ENCODE results near the gene SCN10A. TPM values are rescaled to one million over a fixed set of nuclear protein-coding genes. Genes with fewer than 3 reads are reported as not detected.

The SCN10A gene
- total RNA-seq, 1 donor from 2014 or later: not detected

DNA sequence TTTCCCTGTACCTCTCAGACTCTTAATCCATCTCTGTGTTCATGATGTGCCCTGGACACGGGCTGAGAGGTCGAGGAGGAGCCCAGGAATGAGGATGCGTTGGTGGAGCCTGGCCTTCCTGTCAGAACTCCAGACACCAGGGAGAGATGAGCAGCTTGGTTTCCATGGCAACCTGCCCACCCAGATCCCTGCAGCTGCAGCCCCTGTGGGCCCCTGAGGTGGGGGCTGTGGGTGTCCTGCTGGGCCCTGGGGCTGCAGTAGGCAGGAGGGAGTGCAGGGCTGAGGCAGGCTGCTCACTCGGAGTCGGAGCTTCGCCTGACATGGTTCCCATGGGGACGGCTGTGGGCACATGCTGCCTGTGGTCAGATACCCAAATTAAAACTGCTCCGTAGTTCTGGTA lies 7.7 kb upstream of the SCN10A start:
- peaks cover 29% of the 10 kb centered on the region for H3K27me3 Mint-ChIP-seq (ENCODE audit: unreplicated experiment)
- no peaks in the 10 kb centered on the region for H3K9me3 Mint-ChIP-seq (ENCODE audit: unreplicated experiment)
- no peak for DNase-seq (ENCODE audit: extremely low spot score, unreplicated experiment)
- no peak overlapping the region for H3K27ac Mint-ChIP-seq (ENCODE audit: unreplicated experiment)
- no peaks in the 10 kb centered on the region for H3K36me3 Mint-ChIP-seq (ENCODE audit: unreplicated experiment)
- TF ChIP-seq, protein P1, sequence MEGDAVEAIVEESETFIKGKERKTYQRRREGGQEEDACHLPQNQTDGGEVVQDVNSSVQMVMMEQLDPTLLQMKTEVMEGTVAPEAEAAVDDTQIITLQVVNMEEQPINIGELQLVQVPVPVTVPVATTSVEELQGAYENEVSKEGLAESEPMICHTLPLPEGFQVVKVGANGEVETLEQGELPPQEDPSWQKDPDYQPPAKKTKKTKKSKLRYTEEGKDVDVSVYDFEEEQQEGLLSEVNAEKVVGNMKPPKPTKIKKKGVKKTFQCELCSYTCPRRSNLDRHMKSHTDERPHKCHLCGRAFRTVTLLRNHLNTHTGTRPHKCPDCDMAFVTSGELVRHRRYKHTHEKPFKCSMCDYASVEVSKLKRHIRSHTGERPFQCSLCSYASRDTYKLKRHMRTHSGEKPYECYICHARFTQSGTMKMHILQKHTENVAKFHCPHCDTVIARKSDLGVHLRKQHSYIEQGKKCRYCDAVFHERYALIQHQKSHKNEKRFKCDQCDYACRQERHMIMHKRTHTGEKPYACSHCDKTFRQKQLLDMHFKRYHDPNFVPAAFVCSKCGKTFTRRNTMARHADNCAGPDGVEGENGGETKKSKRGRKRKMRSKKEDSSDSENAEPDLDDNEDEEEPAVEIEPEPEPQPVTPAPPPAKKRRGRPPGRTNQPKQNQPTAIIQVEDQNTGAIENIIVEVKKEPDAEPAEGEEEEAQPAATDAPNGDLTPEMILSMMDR (IDR thresholded peaks at IDR 0.05): no peak
- no peak overlapping the region for H3K4me3 Mint-ChIP-seq (ENCODE audit: unreplicated experiment)
- H3K4me1 Mint-ChIP-seq (ENCODE audit: unreplicated experiment): peaks cover 2% of the 10 kb centered on the region

DNA sequence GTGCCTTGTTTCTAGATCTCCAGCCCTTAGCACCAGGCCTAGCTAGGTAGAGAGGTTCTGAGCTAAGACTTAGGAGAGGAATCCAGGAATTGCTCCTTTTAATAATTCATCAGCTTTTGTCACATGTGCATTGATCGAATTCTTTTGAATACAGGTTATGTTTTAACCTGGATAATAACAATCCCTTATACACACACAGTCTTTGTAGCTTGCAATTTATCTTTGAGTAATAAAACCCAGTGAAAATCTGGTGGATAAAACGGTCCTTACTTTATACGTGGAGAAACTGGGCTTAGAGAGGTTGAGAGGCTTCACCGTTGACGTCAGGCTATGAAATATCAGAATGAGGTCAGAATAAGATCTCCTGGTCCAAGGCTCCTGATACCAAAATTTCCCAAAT lies 7.2 kb upstream of the SCN10A start:
- no peak for DNase-seq (ENCODE audit: extremely low spot score, unreplicated experiment)
- Mint-ChIP-seq H3K9me3 (ENCODE audit: unreplicated experiment) (no peaks in the 10 kb centered on the region), H3K4me3 (ENCODE audit: unreplicated experiment) (no peak overlapping the region), H3K27ac (ENCODE audit: unreplicated experiment) (no peak overlapping the region), H3K27me3 (ENCODE audit: unreplicated experiment) (peaks cover 29% of the 10 kb centered on the region), H3K4me1 (ENCODE audit: unreplicated experiment) (no peaks in the 10 kb centered on the region), H3K36me3 (ENCODE audit: unreplicated experiment) (no peaks in the 10 kb centered on the region)
- TF ChIP-seq, protein P1 (IDR thresholded peaks at IDR 0.05): no peak

DNA sequence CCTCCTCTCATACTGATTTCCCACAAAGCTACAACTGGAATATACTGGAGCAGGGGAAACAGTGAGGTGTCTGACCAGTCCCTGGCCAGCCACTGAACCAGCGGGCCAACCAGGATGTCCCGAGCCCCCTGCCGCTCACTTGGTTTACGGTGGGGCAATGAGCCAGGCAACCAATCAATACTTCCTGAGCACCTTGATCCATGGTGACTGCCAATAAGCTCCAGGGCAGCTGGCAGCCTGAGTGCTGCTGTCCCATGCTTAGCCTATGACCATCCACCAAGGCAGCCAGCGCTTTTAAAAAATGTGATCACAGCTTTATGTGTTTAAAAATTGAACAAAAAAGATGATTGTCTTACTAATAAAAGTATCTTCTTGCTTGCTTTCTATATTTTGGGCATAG lies 4.2 kb downstream of the SCN10A start:
- no peak overlapping the region for H3K4me3 Mint-ChIP-seq (ENCODE audit: unreplicated experiment)
- H3K9me3 Mint-ChIP-seq (ENCODE audit: unreplicated experiment): no peaks in the 10 kb centered on the region
- TF ChIP-seq, protein P1 (IDR thresholded peaks at IDR 0.05): no peak
- H3K36me3 Mint-ChIP-seq (ENCODE audit: unreplicated experiment): no peaks in the 10 kb centered on the region
- DNase-seq (ENCODE audit: extremely low spot score, unreplicated experiment): no peak
- H3K4me1 Mint-ChIP-seq (ENCODE audit: unreplicated experiment): no peaks in the 10 kb centered on the region
- H3K27me3 Mint-ChIP-seq (ENCODE audit: unreplicated experiment): peaks cover 14% of the 10 kb centered on the region
- H3K27ac Mint-ChIP-seq (ENCODE audit: unreplicated experiment): no peak overlapping the region

DNA sequence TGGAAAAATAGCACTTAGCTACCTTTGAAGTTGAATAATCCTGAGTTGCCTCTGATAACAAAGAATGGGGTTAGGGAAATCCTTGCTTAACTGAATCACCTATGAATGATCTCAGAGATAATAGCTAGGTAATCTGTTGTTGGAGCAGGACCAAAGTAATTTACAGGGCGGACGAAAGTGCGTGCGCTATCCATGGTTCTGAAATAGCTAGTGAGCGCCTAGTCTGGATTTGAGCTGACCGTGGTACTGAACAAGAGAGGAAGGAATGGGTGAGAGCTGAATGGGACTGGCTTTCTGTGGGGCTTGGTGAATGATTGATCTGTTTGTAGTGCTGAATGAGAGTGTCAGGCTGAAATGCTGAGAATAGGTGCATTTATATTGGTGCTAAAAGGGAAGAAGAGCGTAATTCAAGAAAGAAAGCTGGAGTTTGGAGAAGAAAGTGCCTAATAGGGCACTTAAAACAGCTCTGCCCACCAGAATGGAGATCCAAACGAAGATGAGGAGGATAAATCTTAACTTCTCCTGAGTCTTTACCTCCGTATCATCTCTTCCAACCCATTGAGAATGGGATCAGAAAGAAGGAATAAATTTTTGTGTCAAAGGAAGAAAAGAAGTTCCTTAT lies 10.1 kb downstream of the SCN10A start:
- Mint-ChIP-seq H3K36me3 (ENCODE audit: unreplicated experiment) (no peaks in the 10 kb centered on the region), H3K4me1 (ENCODE audit: unreplicated experiment) (no peaks in the 10 kb centered on the region), H3K4me3 (ENCODE audit: unreplicated experiment) (no peak overlapping the region), H3K27me3 (ENCODE audit: unreplicated experiment) (no peaks in the 10 kb centered on the region), H3K27ac (ENCODE audit: unreplicated experiment) (no peak overlapping the region), H3K9me3 (ENCODE audit: unreplicated experiment) (peaks cover 4% of the 10 kb centered on the region)
- DNase-seq (ENCODE audit: extremely low spot score, unreplicated experiment): no peak
- TF ChIP-seq, protein P1 (IDR thresholded peaks at IDR 0.05): no peak

DNA sequence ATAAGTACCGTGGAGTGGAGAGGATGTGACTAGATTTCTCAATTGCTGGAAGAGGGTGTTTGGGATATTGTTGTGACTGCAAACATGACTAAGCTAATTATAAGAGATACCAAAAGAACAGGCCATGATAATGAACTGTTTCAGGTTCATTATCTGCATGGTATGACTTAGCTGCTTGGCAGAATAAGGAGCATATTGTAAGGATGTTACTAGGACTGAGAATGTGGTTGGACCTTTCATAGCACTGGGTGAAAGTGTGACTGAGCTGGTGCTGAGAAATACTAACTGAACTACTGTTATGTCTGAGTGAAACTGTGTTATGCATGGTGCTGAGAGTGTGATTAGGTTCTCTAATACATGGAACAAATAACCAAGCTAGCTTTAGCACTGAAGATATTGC lies 11.0 kb downstream of the SCN10A start:
- no peaks in the 10 kb centered on the region for H3K27me3 Mint-ChIP-seq (ENCODE audit: unreplicated experiment)
- no peak overlapping the region for H3K4me3 Mint-ChIP-seq (ENCODE audit: unreplicated experiment)
- H3K36me3 Mint-ChIP-seq (ENCODE audit: unreplicated experiment): no peaks in the 10 kb centered on the region
- no peaks in the 10 kb centered on the region for H3K4me1 Mint-ChIP-seq (ENCODE audit: unreplicated experiment)
- DNase-seq (ENCODE audit: extremely low spot score, unreplicated experiment): no peak
- TF ChIP-seq, protein P1 (IDR thresholded peaks at IDR 0.05): no peak
- H3K27ac Mint-ChIP-seq (ENCODE audit: unreplicated experiment): no peak overlapping the region
- peaks cover 4% of the 10 kb centered on the region for H3K9me3 Mint-ChIP-seq (ENCODE audit: unreplicated experiment)
